GM12892 (cell line): Measurements from ENCODE around the gene KPNB1.

Experiments
- POLR2A ChIP-seq: IDR thresholded peaks from 2 replicates; pipeline ENCODE4 v1.6.1; 2011; ENCODE audit warnings: low read depth, low read length, control low read depth
- TAF1 ChIP-seq: IDR thresholded peaks from 2 replicates; pipeline ENCODE4 v1.6.1; 2011; ENCODE audit warnings: low read depth, mild to moderate bottlenecking, control low read depth, low read length, borderline replicate concordance

DNA sequence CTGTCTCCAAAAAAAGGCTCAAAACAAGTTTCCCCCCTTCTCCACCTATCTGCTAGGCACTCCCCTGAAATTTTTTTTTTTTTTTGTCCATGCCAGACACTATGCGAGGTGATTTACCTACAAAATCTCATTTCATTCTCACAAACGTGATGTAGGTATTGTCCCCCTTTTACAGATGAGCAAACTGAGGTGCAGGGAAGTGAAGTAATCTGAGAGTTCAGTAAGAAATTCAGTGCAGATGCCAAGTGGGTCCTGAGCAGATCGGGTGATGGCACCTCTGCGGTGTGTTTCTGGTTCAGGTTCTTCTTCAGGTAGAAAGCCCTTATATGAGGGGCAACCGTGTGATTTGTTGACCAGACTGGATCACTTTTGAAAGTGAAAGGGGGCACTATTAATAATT lies 54.0 kb downstream of the KPNB1 start:
- TF ChIP-seq POLR2A (no peak), TAF1 (no peak)
